Loucy (cell line): ENCODE results near the gene GXYLT2.
A peak's percentile ranks its signal among the peaks of the same experiment; 100 is the strongest.

Source experiments
- H2AFZ ChIP-seq: fragments of 200-600 bp; sonication (generic); 2 replicates; pipeline ENCODE4 v1.6.0; 2016; ENCODE audit warnings: antibody characterized with exemption, mild to moderate bottlenecking, low read length, moderate library complexity
- H3F3A ChIP-seq: fragments of 200-600 bp; 2 replicates; pipeline ENCODE4 v1.6.0; 2016; ENCODE audit warnings: antibody characterized with exemption, low read depth, mild to moderate bottlenecking
- H3K27me3 ChIP-seq: fragments of 200-600 bp; sonication (generic); 2 replicates; pipeline ENCODE4 v1.6.1; 2014; ENCODE audit warnings: low read length, mild to moderate bottlenecking; ENCODE audit not compliant: insufficient read depth, poor library complexity, severe bottlenecking
- H3K36me3 ChIP-seq: fragments of 200-600 bp; sonication (generic); 2 replicates; pipeline ENCODE4 v1.6.1; 2016; ENCODE audit warnings: low read length; ENCODE audit not compliant: insufficient read depth
- H3K4me1 ChIP-seq: fragments of 200-600 bp; sonication (generic); 2 replicates; pipeline ENCODE4 v1.5.1; 2014; ENCODE audit warnings: low read length, mild to moderate bottlenecking; ENCODE audit not compliant: insufficient read depth, poor library complexity, severe bottlenecking
- H3K4me2 ChIP-seq: fragments of 200-600 bp; sonication (generic); 2 replicates; pipeline ENCODE4 v1.6.0; 2014; ENCODE audit warnings: antibody characterized with exemption, low read length, low read depth, mild to moderate bottlenecking; ENCODE audit not compliant: poor library complexity, severe bottlenecking
- H3K4me3 ChIP-seq: fragments of 200-600 bp; sonication (generic); 2 replicates; pipeline ENCODE4 v1.5.1; 2014; ENCODE audit warnings: low read length, mild to moderate bottlenecking, mixed read lengths; ENCODE audit not compliant: poor library complexity, severe bottlenecking
- H3K79me2 ChIP-seq: fragments of 200-600 bp; sonication (generic); 2 replicates; pipeline ENCODE4 v1.6.1; 2014; ENCODE audit warnings: low read length; ENCODE audit not compliant: insufficient read depth
- H3K9ac ChIP-seq: fragments of 200-600 bp; sonication (generic); 2 replicates; pipeline ENCODE4 v1.6.0; 2014; ENCODE audit warnings: mild to moderate bottlenecking, low read depth, low read length, moderate library complexity; ENCODE audit not compliant: poor library complexity, severe bottlenecking
- H3K9me2 ChIP-seq: fragments of 200-600 bp; sonication (generic); replicated peaks from 2 replicates; pipeline ENCODE4 v1.6.1; 2016; ENCODE audit warnings: low read depth, low read length, mixed read lengths
- H3K9me3 ChIP-seq: fragments of 200-600 bp; sonication (generic); 2 replicates; pipeline ENCODE4 v1.6.1; 2014; ENCODE audit warnings: mild to moderate bottlenecking, antibody characterized with exemption, low read length, low read depth; ENCODE audit not compliant: insufficient read depth
- H4K20me1 ChIP-seq: fragments of 200-600 bp; sonication (generic); 2 replicates; pipeline ENCODE4 v1.6.0; 2014; ENCODE audit warnings: antibody characterized with exemption, low read length, mild to moderate bottlenecking; ENCODE audit not compliant: insufficient read depth, poor library complexity, severe bottlenecking
- CTCF ChIP-seq: fragments of 200-600 bp; sonication (generic); conservative IDR thresholded peaks from 2 replicates; pipeline ENCODE4 v1.5.1; 2014; ENCODE audit warnings: mild to moderate bottlenecking, antibody characterized with exemption, low read length
- EZH2phosphoT487 ChIP-seq: fragments of 200-600 bp; IDR thresholded peaks from 2 replicates; pipeline ENCODE4 v1.6.1; 2018; ENCODE audit warnings: antibody characterized with exemption, mild to moderate bottlenecking, moderate library complexity, borderline replicate concordance

The GXYLT2 gene

GRCh38 chr3:72846166-72846565 lies 41.7 kb upstream of the GXYLT2 start:
- Histone ChIP-seq H2AFZ (no peak overlapping the region), H3K9ac (peak overlapping the region; percentile 76), H3K27me3 (no peaks in the 10 kb centered on the region), H3K4me1 (peaks cover 64% of the 10 kb centered on the region), H3K4me2 (peak overlapping the region; percentile 92), H3K9me2 (no peaks in the 10 kb centered on the region), H3K79me2 (peaks cover 45% of the 10 kb centered on the region), H3F3A (peaks cover 9% of the 10 kb centered on the region; the same call in 1 of the 2 replicates), H4K20me1 (peaks cover 20% of the 10 kb centered on the region), H3K4me3 (peak overlapping the region; percentile 77), H3K36me3 (peaks cover 11% of the 10 kb centered on the region), H3K9me3 (no peaks in the 10 kb centered on the region)
- no peak for TF ChIP-seq EZH2phosphoT487
- TF ChIP-seq CTCF: no peak

DNA sequence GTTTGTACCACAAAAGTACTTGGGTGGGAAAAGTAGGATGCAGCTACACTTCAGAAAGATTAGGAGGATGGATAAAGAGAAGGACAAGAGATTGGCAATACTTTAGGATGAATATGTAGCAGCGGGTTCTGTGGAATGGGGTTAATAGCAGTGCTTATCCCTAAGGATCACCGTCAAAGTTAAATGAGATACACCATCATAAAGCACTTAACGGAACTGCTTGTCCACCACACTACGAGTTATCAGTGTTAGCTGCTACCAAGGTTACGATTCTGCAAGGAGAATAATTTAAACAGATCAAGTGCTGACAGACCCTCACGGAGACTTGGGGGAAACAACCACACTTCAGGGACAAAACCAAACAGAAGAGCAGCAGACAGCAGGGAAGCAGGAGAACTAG lies 40.6 kb upstream of the GXYLT2 start:
- Histone ChIP-seq H3K9me2 (no peaks in the 10 kb centered on the region), H4K20me1 (peaks cover 20% of the 10 kb centered on the region), H3K4me2 (peak overlapping the region; percentile 92), H3K36me3 (no peaks in the 10 kb centered on the region), H3K4me1 (peaks cover 64% of the 10 kb centered on the region), H3K27me3 (no peaks in the 10 kb centered on the region), H2AFZ (no peak overlapping the region), H3K9ac (peak overlapping the region; percentile 76), H3F3A (peaks cover 9% of the 10 kb centered on the region; the same call in 1 of the 2 replicates), H3K4me3 (peak overlapping the region; percentile 77), H3K79me2 (peaks cover 45% of the 10 kb centered on the region), H3K9me3 (no peaks in the 10 kb centered on the region)
- TF ChIP-seq EZH2phosphoT487: no peak
- TF ChIP-seq CTCF: no peak

GRCh38 chr3:72847751-72848702 lies 39.8 kb upstream of the GXYLT2 start, which contains the start of gene SHQ1:
Gene SHQ1, minus strand, starts transcription at chr3:72848445. Its CDS starts 105 bp downstream, at chr3:72848340.
- H3K9me2 ChIP-seq: no peaks in the 10 kb centered on the region
- peaks cover 45% of the 10 kb centered on the region for H3K79me2 ChIP-seq
- TF ChIP-seq CTCF (no peak), EZH2phosphoT487 (no peak)
- H4K20me1 ChIP-seq: peaks cover 20% of the 10 kb centered on the region
- peak within 1 kb of the TSS; percentile 92 for H3K4me2 ChIP-seq
- H3K9ac ChIP-seq: peak within 1 kb of the TSS; percentile 76
- no peaks in the 10 kb centered on the region for H3K36me3 ChIP-seq
- peak within 1 kb of the TSS; percentile 77 for H3K4me3 ChIP-seq
- no peaks in the 10 kb centered on the region for H3K9me3 ChIP-seq
- H3K27me3 ChIP-seq: no peaks in the 10 kb centered on the region
- peaks cover 64% of the 10 kb centered on the region for H3K4me1 ChIP-seq
- H3F3A ChIP-seq: peaks cover 9% of the 10 kb centered on the region; the same call in 1 of the 2 replicates
- H2AFZ ChIP-seq: peak within 1 kb of the TSS; percentile 81
